Lower leg skin (tissue), 3 donors: ENCODE results near the gene CGB2.

Experiments used
- POLR2A ChIP-seq, 2 donors: fragments of 450-650 bp; IDR thresholded peaks; one replicate each; pipeline ENCODE4 v1.6.1; 2016 to 2017; ENCODE audit warnings: antibody characterized with exemption in 2 of 2, mild to moderate bottlenecking in 1 of 2, moderate library complexity in 1 of 2
- TF ChIP-seq, protein P1 (sequence below), 3 donors: fragments of 450-650 bp; IDR thresholded peaks; one replicate each; pipeline ENCODE4 v1.5.1; 2016; ENCODE audit warnings: antibody characterized with exemption in 3 of 3, mild to moderate bottlenecking in 3 of 3, moderate library complexity in 2 of 3

DNA sequence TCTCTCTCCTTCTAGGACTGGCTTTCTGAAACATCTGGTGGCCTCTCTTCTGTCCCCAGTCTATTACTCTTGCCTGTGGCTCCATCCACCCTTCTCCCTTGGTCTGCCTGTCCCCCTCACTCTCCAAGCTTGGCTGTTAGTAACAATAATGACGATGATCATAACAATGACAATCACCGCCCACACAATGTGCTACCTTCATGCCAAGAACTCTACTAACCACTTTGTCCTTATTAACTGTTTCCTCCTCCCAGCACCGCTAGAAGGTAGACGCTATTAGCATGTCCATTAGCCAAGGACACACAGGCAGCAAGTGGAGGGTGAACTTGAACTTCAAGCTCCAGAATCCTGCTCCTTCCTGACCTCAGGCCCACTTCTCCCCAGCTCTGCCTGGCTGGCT lies 41.3 kb upstream of the CGB2 start:
- TF ChIP-seq POLR2A (IDR thresholded peaks at IDR 0.05), result no peak
- TF ChIP-seq, protein P1, sequence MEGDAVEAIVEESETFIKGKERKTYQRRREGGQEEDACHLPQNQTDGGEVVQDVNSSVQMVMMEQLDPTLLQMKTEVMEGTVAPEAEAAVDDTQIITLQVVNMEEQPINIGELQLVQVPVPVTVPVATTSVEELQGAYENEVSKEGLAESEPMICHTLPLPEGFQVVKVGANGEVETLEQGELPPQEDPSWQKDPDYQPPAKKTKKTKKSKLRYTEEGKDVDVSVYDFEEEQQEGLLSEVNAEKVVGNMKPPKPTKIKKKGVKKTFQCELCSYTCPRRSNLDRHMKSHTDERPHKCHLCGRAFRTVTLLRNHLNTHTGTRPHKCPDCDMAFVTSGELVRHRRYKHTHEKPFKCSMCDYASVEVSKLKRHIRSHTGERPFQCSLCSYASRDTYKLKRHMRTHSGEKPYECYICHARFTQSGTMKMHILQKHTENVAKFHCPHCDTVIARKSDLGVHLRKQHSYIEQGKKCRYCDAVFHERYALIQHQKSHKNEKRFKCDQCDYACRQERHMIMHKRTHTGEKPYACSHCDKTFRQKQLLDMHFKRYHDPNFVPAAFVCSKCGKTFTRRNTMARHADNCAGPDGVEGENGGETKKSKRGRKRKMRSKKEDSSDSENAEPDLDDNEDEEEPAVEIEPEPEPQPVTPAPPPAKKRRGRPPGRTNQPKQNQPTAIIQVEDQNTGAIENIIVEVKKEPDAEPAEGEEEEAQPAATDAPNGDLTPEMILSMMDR (IDR thresholded peaks at IDR 0.05), result no peak
